ENCODE results near the gene TUG1. TPM values are rescaled to one million over a fixed set of nuclear protein-coding genes. Genes with fewer than 3 reads are reported as not detected.

Gene TUG1
- total RNA-seq, 1 donor from 2014 or later = 85.5 TPM

DNA sequence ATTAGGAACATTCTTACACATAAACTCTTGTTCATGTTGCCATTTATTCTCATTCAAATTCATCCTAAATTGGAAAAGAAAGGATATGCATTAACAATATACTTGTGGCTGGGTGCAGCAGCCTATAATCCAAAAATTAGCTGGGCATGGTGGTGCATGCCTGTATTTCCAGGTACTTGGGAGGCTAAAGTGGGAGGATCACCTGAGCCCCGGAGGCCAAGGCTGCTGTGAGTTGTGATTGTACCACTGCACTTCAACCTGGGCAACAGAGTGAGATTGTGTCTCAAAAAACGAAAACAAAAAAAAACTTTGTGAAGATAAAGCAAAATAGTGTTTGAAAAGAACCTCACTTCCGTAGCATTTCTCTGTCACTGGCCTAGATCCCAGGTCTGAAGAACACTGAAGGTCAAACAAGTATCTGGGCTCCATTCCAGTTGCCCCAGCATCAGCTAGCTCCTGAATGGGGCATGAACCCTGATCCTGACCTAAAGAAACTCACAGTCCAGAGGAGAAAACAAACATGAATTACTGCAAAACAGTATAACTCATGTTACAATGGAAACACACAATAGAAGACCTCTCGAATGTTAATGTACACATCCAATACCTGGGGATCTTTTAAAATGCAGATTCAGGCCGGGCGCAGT, 32.2 kb downstream of the TUG1 start:
- DNase-seq = no peak

DNA sequence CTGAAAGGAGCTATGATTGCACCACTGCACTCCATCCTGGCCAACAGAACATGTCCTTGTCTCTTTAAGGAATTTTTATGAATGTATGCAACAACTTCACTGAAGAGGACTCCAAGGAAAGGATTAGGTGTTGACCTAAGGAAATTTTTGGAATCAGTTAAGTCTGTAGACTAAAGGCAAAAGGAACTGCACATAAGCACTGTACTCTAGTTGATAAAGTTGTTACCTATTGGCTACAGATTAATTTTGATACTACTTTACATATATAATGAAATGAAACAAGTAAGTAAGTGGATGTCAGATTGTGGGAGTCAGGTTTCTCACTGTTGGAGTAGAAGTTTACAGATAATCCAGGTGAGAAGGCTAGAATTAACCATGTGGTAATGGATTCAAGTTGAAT, 36.5 kb downstream of the TUG1 start:
- DNase-seq = no peak

DNA sequence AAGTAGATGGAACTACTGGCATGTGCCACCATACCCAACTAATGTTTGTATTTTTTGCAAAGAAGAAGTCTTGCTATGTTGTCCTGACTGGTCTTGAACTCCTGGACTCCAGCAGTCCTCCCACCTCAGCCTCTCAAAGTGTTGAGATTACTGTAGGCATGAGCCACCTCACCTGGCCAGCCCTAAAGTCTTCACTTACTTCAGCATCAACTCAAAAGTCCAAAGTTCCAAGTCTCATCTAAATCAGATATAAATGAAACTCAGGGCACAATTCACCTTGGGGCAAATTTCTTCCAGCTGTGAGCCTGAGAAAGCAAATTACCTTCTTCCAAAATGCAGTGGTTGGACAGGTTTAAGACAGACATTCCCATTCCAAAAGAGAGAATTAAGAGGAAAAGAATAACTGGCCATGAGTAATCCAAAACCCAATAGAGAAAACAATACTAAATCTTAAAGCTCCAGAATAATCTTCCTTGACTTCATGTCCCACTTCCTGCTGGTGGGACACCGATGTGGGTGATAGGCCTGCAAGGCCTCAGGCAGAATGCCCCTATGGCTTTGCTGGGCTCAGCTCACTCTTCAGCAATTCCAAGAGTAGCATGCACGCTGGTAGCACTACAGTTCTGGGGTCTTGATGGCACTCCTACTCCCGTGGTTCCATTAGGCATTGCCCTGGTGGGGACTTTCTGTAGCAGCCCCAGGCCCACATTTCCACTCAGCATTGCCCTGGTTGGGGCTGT, 50.3 kb downstream of the TUG1 start:
- no peak for DNase-seq

DNA sequence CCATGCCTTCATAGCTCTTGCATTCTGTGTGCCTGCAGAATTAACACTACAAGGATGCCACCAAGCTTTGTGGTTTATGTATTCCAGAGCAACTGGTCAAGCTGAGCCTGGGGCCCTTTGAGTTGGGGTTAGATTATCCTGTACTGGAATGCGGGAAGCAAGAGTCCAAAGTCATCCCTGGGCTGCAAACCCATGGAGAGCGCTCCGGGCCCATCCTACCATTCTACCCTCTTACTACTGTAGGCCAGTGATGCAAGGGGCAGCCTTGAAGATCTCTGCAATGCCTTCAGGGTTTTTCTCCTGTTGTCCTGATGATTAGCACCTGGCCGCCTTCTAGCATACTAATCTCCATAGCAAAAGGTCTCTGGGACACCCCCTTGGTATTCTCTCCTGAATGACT, 51.3 kb downstream of the TUG1 start:
- no peak for DNase-seq

DNA sequence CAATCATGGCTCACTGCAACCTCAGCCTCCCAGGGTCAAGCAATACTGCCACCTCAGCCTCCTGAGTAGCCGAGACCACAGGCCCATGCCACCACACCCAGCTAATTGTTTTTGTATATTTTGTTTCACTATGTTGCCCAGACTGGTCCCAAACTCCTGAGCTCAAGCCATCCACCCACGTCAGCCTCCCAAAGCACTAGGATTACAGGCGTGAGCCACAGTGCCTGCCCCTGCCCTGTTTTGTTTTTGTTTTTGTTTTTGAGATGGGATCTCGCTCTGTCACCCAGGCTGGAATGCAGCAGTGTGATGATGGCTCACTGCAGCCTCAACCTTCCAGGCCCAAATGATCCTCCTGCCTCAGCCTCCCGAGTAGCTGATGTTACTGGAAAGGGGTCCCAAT, 53.5 kb downstream of the TUG1 start:
- no peak for DNase-seq

Small RNA genes lying within 50 kb of the gene (small RNA-seq; reads per million reads assigned to genes)
- gene RF01892 (ENCODE audit: low replicate concordance) = not detected

Other genes with a start within 250 kb of the TUG1 start
- 17.8 TPM for gene MORC2, start 491 bp upstream of the TUG1 start, total RNA-seq
- gene SMTN, start 112.1 kb downstream of the TUG1 start, total RNA-seq = 100 TPM
- 33.1 TPM for gene SELENOM, start 138.3 kb downstream of the TUG1 start, total RNA-seq
- gene INPP5J, start 153.7 kb downstream of the TUG1 start, total RNA-seq = 0.39 TPM
- 0.49 TPM for gene PLA2G3, start 171.2 kb downstream of the TUG1 start, total RNA-seq
- 22.0 TPM for gene RNF185, start 190.9 kb downstream of the TUG1 start, total RNA-seq
- 72.7 TPM for gene LIMK2, start 243.0 kb downstream of the TUG1 start, total RNA-seq

Measured in skin of body (tissue), 3 donors.